ENCODE data around the gene C18orf32.
"Not testable (repeated sequence)": the region's sequence is repeated elsewhere in the genome, so short reads cannot be mapped to it uniquely, and the experiment has no call there.

Gene C18orf32

GRCh38 chr18:49459404-49460171 lies 27.4 kb downstream of the C18orf32 start:
- peak; percentile 24 for ATAC-seq (ENCODE audit: insufficient read depth, low read depth)
- Histone ChIP-seq H3K27ac (ENCODE audit: low read length) (peak overlapping the region; percentile 86), H3K9me3 (ENCODE audit: insufficient read depth, low read length, severe bottlenecking) (no peaks in the 10 kb centered on the region), H3K9ac (ENCODE audit: low read depth, low read length) (peak overlapping the region; percentile 95), H4K20me1 (ENCODE audit: insufficient read depth, low read length) (peaks cover 9% of the 10 kb centered on the region; the same call in 1 of the 2 replicates), H3K4me1 (ENCODE audit: insufficient read depth, low read length) (peaks cover 41% of the 10 kb centered on the region), H3K27me3 (ENCODE audit: insufficient read depth, low read length, poor library complexity) (no peaks in the 10 kb centered on the region), H3K4me3 (ENCODE audit: low read depth in 1 of 2, low read length in 2 of 2) (peak overlapping the region; percentile 92 to 99), H3K36me3 (ENCODE audit: insufficient read depth, low read length) (peaks cover 7% of the 10 kb centered on the region; the same call in 1 of the 2 replicates), H2AFZ (ENCODE audit: low read depth, low read length) (peak overlapping the region; percentile 95), H3K79me2 (ENCODE audit: insufficient read depth, low read length) (peaks cover 62% of the 10 kb centered on the region), H3K4me2 (ENCODE audit: insufficient read depth, low read length) (peak overlapping the region; percentile 85)
- TF ChIP-seq EZH2 (IDR thresholded peaks at IDR 0.05; ENCODE audit: borderline replicate concordance, low read depth, low read length, severe bottlenecking) (no peak), CTCF (IDR thresholded peaks at IDR 0.05; ENCODE audit: borderline replicate concordance, extremely low read depth, low read length, poor library complexity, severe bottlenecking) (no peak)
- DNase-seq, result peak; percentile 27

GRCh38 chr18:49457616-49458015 lies 29.4 kb downstream of the C18orf32 start:
- TF ChIP-seq CTCF (IDR thresholded peaks at IDR 0.05; ENCODE audit: borderline replicate concordance, extremely low read depth, low read length, poor library complexity, severe bottlenecking), result no peak
- TF ChIP-seq EZH2 (IDR thresholded peaks at IDR 0.05; ENCODE audit: borderline replicate concordance, low read depth, low read length, severe bottlenecking), result no peak
- ATAC-seq (ENCODE audit: insufficient read depth, low read depth) (no peak), DNase-seq (no peak)
- Histone ChIP-seq H3K4me1 (ENCODE audit: insufficient read depth, low read length) (peaks cover 41% of the 10 kb centered on the region), H3K36me3 (ENCODE audit: insufficient read depth, low read length) (peaks cover 16% of the 10 kb centered on the region; the same call in 1 of the 2 replicates), H3K9ac (ENCODE audit: low read depth, low read length) (no peak overlapping the region), H3K27me3 (ENCODE audit: insufficient read depth, low read length, poor library complexity) (no peaks in the 10 kb centered on the region), H3K27ac (ENCODE audit: low read length) (no peak overlapping the region), H2AFZ (ENCODE audit: low read depth, low read length) (no peak overlapping the region), H4K20me1 (ENCODE audit: insufficient read depth, low read length) (peaks cover 12% of the 10 kb centered on the region; the same call in 1 of the 2 replicates), H3K9me3 (ENCODE audit: insufficient read depth, low read length, severe bottlenecking) (no peaks in the 10 kb centered on the region), H3K4me3 (ENCODE audit: low read depth in 1 of 2, low read length in 2 of 2) (no peak overlapping the region), H3K4me2 (ENCODE audit: insufficient read depth, low read length) (peak overlapping the region; percentile 85), H3K79me2 (ENCODE audit: insufficient read depth, low read length) (peaks cover 74% of the 10 kb centered on the region)

- Histone ChIP-seq H3K4me3 (ENCODE audit: low read depth in 1 of 2, low read length in 2 of 2) (no peak overlapping the region), H3K36me3 (ENCODE audit: insufficient read depth, low read length) (peaks cover 24% of the 10 kb centered on the region; the same call in 1 of the 2 replicates), H3K27ac (ENCODE audit: low read length) (peak overlapping the region; percentile 38; the same call in 1 of the 2 replicates), H4K20me1 (ENCODE audit: insufficient read depth, low read length) (peaks cover 12% of the 10 kb centered on the region; the same call in 1 of the 2 replicates), H2AFZ (ENCODE audit: low read depth, low read length) (no peak overlapping the region), H3K9me3 (ENCODE audit: insufficient read depth, low read length, severe bottlenecking) (no peaks in the 10 kb centered on the region), H3K4me1 (ENCODE audit: insufficient read depth, low read length) (peaks cover 41% of the 10 kb centered on the region), H3K79me2 (ENCODE audit: insufficient read depth, low read length) (peaks cover 77% of the 10 kb centered on the region), H3K27me3 (ENCODE audit: insufficient read depth, low read length, poor library complexity) (no peaks in the 10 kb centered on the region), H3K4me2 (ENCODE audit: insufficient read depth, low read length) (peak overlapping the region; percentile 85; the same call in 1 of the 2 replicates), H3K9ac (ENCODE audit: low read depth, low read length) (peak overlapping the region; percentile 11; the same call in 1 of the 2 replicates)
- ATAC-seq (ENCODE audit: insufficient read depth, low read depth) (no peak), DNase-seq (no peak)
- TF ChIP-seq CTCF (IDR thresholded peaks at IDR 0.05; ENCODE audit: borderline replicate concordance, extremely low read depth, low read length, poor library complexity, severe bottlenecking) (no peak), EZH2 (IDR thresholded peaks at IDR 0.05; ENCODE audit: borderline replicate concordance, low read depth, low read length, severe bottlenecking) (no peak)
Observed at GRCh38 chr18:49456794-49457193, 30.2 kb downstream of the C18orf32 start.

- H3K36me3 ChIP-seq (ENCODE audit: insufficient read depth, low read length), result peaks cover 32% of the 10 kb centered on the region
- ATAC-seq (ENCODE audit: insufficient read depth, low read depth); H3K4me3 ChIP-seq (ENCODE audit: low read depth in 1 of 2, low read length in 2 of 2); H3K9me3 ChIP-seq (ENCODE audit: insufficient read depth, low read length, severe bottlenecking); H3K4me2 ChIP-seq (ENCODE audit: insufficient read depth, low read length); H3K27ac ChIP-seq (ENCODE audit: low read length); H2AFZ ChIP-seq (ENCODE audit: low read depth, low read length); DNase-seq; H4K20me1 ChIP-seq (ENCODE audit: insufficient read depth, low read length); H3K27me3 ChIP-seq (ENCODE audit: insufficient read depth, low read length, poor library complexity); H3K9ac ChIP-seq (ENCODE audit: low read depth, low read length): not testable (repeated sequence)
- H3K79me2 ChIP-seq (ENCODE audit: insufficient read depth, low read length), result peaks cover 85% of the 10 kb centered on the region
- peaks cover 12% of the 10 kb centered on the region for H3K4me1 ChIP-seq (ENCODE audit: insufficient read depth, low read length)
Observed at GRCh38 chr18:49452534-49452933, 34.5 kb downstream of the C18orf32 start.

Measured in DND-41 (cell line).